ENCODE results near the gene VAV2.

The VAV2 gene

GRCh38 chr9:133874659-133875058 is 117.5 kb downstream of the VAV2 start:
- no peak for TF ChIP-seq CTCF (IDR thresholded peaks at IDR 0.05; ENCODE audit: extremely low read depth, insufficient read depth, missing control alignments)
- in situ Hi-C loops (cut with MboI; ENCODE audit: low pct_unique_long_range_greater_than_20kb, low sequenced_read_pairs, unreplicated experiment), result no loop called here
- DNase-seq (ENCODE audit: low spot score), result no peak

- DNase-seq (ENCODE audit: low spot score), result no peak
- in situ Hi-C loops (cut with MboI; ENCODE audit: low pct_unique_long_range_greater_than_20kb, low sequenced_read_pairs, unreplicated experiment), result no loop called here
- no peak for TF ChIP-seq CTCF (IDR thresholded peaks at IDR 0.05; ENCODE audit: extremely low read depth, insufficient read depth, missing control alignments)
Observed at GRCh38 chr9:133874060-133874657, 118.0 kb downstream of the VAV2 start.

- in situ Hi-C loops (cut with MboI; ENCODE audit: low pct_unique_long_range_greater_than_20kb, low sequenced_read_pairs, unreplicated experiment), result no loop called here
- DNase-seq (ENCODE audit: low spot score), result no peak
- no peak for TF ChIP-seq CTCF (IDR thresholded peaks at IDR 0.05; ENCODE audit: extremely low read depth, insufficient read depth, missing control alignments)
Observed at GRCh38 chr9:133873461-133873891, 118.6 kb downstream of the VAV2 start.

- no peak for DNase-seq (ENCODE audit: low spot score)
- in situ Hi-C loops (cut with MboI; ENCODE audit: low pct_unique_long_range_greater_than_20kb, low sequenced_read_pairs, unreplicated experiment), result no loop called here
- no peak for TF ChIP-seq CTCF (IDR thresholded peaks at IDR 0.05; ENCODE audit: extremely low read depth, insufficient read depth, missing control alignments)
Observed at GRCh38 chr9:133873009-133873408, 119.1 kb downstream of the VAV2 start.

- DNase-seq (ENCODE audit: low spot score), result no peak
- TF ChIP-seq CTCF (IDR thresholded peaks at IDR 0.05; ENCODE audit: extremely low read depth, insufficient read depth, missing control alignments), result no peak
- in situ Hi-C loops (cut with MboI; ENCODE audit: low pct_unique_long_range_greater_than_20kb, low sequenced_read_pairs, unreplicated experiment), result no loop called here
Observed at GRCh38 chr9:133870598-133871595, 121.2 kb downstream of the VAV2 start.

- DNase-seq (ENCODE audit: low spot score), result no peak
- in situ Hi-C loops (cut with MboI; ENCODE audit: low pct_unique_long_range_greater_than_20kb, low sequenced_read_pairs, unreplicated experiment), result no loop called here
- TF ChIP-seq CTCF (IDR thresholded peaks at IDR 0.05; ENCODE audit: extremely low read depth, insufficient read depth, missing control alignments), result no peak
Observed at GRCh38 chr9:133869674-133870405, 122.3 kb downstream of the VAV2 start.

Measured in GM13977 (cell line).